Small intestine (tissue), 7 donors: Measurements from ENCODE around the gene AVL9. TPM values are rescaled to one million over a fixed set of nuclear protein-coding genes. Genes with fewer than 3 reads are reported as not detected.
A peak's percentile ranks its signal among the peaks of the same experiment; 100 is the strongest.
"Not testable (repeated sequence)": the region's sequence is repeated elsewhere in the genome, so short reads cannot be mapped to it uniquely, and the experiment has no call there.

ENCODE experiments used
- DNase-seq, 2 donors: peaks; one replicate each; pipeline versions ENCODE4 v3.0.0 to v3.0.0-alpha.2; 2013
- FAIRE-seq: peaks from 2 replicates; lab custom pipeline; 2012; peaks lifted over from hg19 to GRCh38; lab: Jason Lieb, UNC
- H3K27ac ChIP-seq, 3 donors: one replicate each; pipeline ENCODE4 v1.5.1; 2013; ENCODE audit warnings: low read length in 2 of 3, mild to moderate bottlenecking in 2 of 3, control low read depth in 1 of 3, inconsistent platforms in 1 of 3, low read depth in 1 of 3, moderate library complexity in 1 of 3
- H3K27me3 ChIP-seq, 3 donors: one replicate each; pipeline ENCODE4 v1.6.1; 2013; ENCODE audit warnings: low read length in 3 of 3, inconsistent platforms in 1 of 3; ENCODE audit not compliant: control insufficient read depth in 3 of 3, insufficient read depth in 3 of 3
- H3K36me3 ChIP-seq, 3 donors: one replicate each; pipeline ENCODE4 v1.6.1; 2013; ENCODE audit warnings: low read length in 3 of 3, inconsistent platforms in 1 of 3, low read depth in 1 of 3, mild to moderate bottlenecking in 1 of 3, moderate library complexity in 1 of 3; ENCODE audit not compliant: control insufficient read depth in 3 of 3, insufficient read depth in 2 of 3
- H3K4me1 ChIP-seq, 3 donors: one replicate each; pipeline ENCODE4 v1.6.1; 2013; ENCODE audit warnings: low read length in 2 of 3, inconsistent platforms in 1 of 3, low read depth in 1 of 3, mild to moderate bottlenecking in 1 of 3, moderate library complexity in 1 of 3; ENCODE audit not compliant: control insufficient read depth in 3 of 3, insufficient read depth in 2 of 3
- H3K4me3 ChIP-seq, 3 donors: one replicate each; pipeline ENCODE4 v1.5.1; 2013; ENCODE audit warnings: low read length in 3 of 3, control low read depth in 1 of 3, inconsistent platforms in 1 of 3, low read depth in 1 of 3, mild to moderate bottlenecking in 1 of 3, moderate library complexity in 1 of 3
- H3K9me3 ChIP-seq, 2 donors: one replicate each; pipeline ENCODE4 v1.6.1; 2013; ENCODE audit warnings: low read depth in 1 of 2, low read length in 1 of 2; ENCODE audit not compliant: control insufficient read depth in 2 of 2, insufficient read depth in 1 of 2
- WGBS, 3 donors: extraction: QIAGEN DNeasy Blood & Tissue Kit; methylation state at CpG; one replicate each; pipeline ENCODE4 v1.1.7; 2013; 5-methylcytosine and 5-hydroxymethylcytosine counted together
- polyA plus RNA-seq, 4 donors: library from polyadenylated mRNA; stranded (reverse) in 3 of 4; unstranded in 1 of 4; fragments of 200-250 nt in 3 of 4; fragments of 120-200 nt in 1 of 4; gene quantifications; one replicate each; pipeline versions ENCODE4 v1.2.1 to v1.2.3, GENCODE V29; 2013
- donor health status: healthy with polysubstance abuse.
- donor health status: control.
- donor health status: control.
- donor health status: Bipolar disorder and iron deficiency.
- donor health status: healthy.

AVL9 gene
- polyA plus RNA-seq, 4 donors = 8.4 to 41.7 (median 17.6) TPM

DNA sequence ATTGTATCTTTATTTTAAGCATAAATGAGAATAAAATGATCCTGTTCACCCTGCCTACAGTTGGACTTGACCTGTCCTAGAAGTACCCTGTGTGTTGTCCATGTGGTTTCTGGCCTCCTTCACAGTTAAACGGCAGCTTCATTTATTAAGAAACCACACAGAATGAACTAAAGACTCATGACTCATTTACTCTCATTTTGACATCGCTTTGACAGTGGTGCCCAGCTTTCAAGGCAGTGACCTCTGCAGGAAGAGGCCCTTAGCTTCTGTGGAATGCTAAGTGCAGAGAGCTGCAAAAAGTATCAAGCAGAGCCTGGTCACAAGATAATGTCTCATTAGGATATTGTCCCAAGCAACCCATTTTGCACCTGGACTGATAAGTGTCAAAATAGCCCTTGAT is 93.4 kb downstream of the AVL9 start:
- 33 to 56% (median 43%) methylated on average over 2 of the region's 2 CpGs for WGBS, 3 donors

DNA sequence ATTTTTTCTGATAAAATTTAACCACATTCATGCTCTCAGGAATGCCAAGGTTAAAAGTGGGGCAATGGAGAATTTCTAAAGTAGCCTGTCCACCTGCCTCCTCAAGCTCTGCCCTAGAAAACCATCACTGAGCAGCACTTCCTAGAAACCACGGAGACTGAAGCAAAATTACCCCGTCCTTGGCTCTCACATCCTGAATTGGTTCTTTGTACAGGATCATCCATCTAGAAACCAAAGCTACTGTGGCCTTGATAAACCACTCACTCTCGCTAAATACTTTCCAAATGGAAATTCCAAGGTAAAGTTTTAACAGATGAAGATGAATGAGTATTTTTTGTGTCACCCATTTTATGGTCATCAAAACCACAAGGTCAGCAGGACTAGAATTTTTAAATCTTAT is 96.6 kb downstream of the AVL9 start:
- Histone ChIP-seq H3K4me3 (no peak overlapping the region), H3K27ac (no peak overlapping the region), H3K9me3 (no peaks in the 10 kb centered on the region), H3K36me3 (peaks cover 0 to 22% (median 2%) of the 10 kb centered on the region in 3 donors), H3K27me3 (no peaks in the 10 kb centered on the region), H3K4me1 (peaks cover 0 to 17% (median 0%) of the 10 kb centered on the region in 3 donors)
- DNase-seq (no peak), FAIRE-seq (no peak)
- WGBS, 3 donors = 79 to 92% (median 80%) methylated on average over 3 of the region's 3 CpGs

More for the DNA sequence above, 93.4 kb downstream of the AVL9 start:
- Histone ChIP-seq H3K27me3 (no peaks in the 10 kb centered on the region), H3K9me3 (no peaks in the 10 kb centered on the region), H3K27ac (peak overlapping the region in 1 of 3 donors; percentile 57), H3K36me3 (peaks cover 2 to 30% (median 3%) of the 10 kb centered on the region in 3 donors), H3K4me1 (peaks cover 0 to 24% (median 0%) of the 10 kb centered on the region in 3 donors), H3K4me3 (no peak overlapping the region)
- FAIRE-seq = no peak
- DNase-seq = peak in 1 of 2 donors; percentile 51

DNA sequence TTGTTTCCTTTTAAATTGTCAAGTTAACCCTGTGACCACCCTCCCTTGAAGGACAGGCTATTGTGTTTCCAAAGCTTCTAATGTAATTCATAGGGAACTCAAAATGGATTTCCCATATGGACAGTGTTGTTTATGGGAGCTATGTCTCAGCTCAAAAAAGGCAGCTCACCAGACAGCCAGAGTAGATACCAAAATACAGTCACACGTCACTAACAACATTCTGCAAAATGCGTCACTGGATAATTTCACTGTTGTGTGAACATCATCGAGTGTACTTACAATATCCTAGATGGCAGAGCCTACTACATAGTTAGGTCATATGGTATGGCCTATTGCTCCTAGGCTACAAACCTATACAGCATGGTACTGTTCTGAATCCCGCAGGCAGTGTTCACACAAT is 97.4 kb downstream of the AVL9 start:
- Histone ChIP-seq H3K9me3 (no peaks in the 10 kb centered on the region), H3K4me1 (peaks cover 0 to 12% (median 0%) of the 10 kb centered on the region in 3 donors), H3K36me3 (peaks cover 0 to 22% (median 2%) of the 10 kb centered on the region in 3 donors), H3K4me3 (no peak overlapping the region), H3K27me3 (no peaks in the 10 kb centered on the region), H3K27ac (no peak overlapping the region)
- FAIRE-seq = no peak
- WGBS, 3 donors = 95 to 99% (median 96%) methylated on average over 4 of the region's 4 CpGs
- no peak for DNase-seq

DNA sequence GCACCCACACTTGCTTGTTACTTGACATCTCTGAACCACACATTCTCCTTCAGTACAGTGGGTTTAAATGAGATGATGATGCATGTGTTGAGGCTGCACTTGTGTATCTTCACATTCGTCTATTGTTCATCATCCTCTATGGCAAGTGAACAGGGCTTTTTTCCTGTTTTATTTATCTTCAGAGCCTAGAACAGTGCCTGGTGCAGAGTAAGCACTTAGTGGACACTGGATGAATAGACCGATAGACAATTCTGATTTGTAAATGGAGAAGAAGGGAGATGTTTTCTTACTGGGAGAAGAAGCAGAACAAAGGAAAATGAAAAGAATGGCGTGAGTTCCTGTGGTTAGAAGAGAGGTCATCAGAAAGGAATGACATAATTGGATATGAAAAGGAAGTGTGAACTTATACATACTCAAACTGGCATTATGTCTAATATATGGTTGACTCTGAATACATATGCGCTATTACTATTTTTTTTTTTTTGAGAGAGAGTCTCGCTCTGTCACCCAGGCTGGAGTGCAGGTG is 99.7 kb downstream of the AVL9 start:
- no peak for DNase-seq
- no peak overlapping the region for H3K4me3 ChIP-seq
- WGBS, 3 donors = 94% methylated on average over 5 of the region's 5 CpGs
- no peak for FAIRE-seq
- H3K4me1 ChIP-seq = no peaks in the 10 kb centered on the region
- no peaks in the 10 kb centered on the region for H3K27me3 ChIP-seq
- H3K36me3 ChIP-seq = peaks cover 0 to 11% (median 2%) of the 10 kb centered on the region in 3 donors
- H3K9me3 ChIP-seq = no peaks in the 10 kb centered on the region
- no peak overlapping the region for H3K27ac ChIP-seq

DNA sequence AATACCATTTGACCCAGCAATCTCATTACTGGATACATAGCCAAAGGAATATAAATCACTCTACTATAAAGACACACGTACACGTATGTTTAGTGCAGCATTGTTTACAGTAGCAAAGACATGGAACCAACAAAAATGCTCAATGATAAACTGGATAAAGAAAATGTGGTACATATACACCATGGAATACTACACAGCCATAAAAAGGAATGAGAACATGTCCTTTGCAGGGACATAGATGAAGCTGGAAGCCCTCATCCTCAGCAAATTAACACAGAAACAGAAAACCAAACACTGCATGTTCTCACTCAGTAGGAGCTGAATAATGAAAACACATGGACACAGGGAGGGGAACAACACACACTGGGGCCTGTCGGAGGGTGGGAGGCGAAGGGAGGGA is 105.9 kb downstream of the AVL9 start:
- H3K9me3 ChIP-seq = peaks cover 0 to 17% of the 10 kb centered on the region in 2 donors
- not testable (repeated sequence) for H3K27ac ChIP-seq, H3K4me1 ChIP-seq, H3K4me3 ChIP-seq, DNase-seq, H3K27me3 ChIP-seq, FAIRE-seq, H3K36me3 ChIP-seq
- 96 to 99% (median 96%) methylated on average over 4 of the region's 4 CpGs for WGBS, 3 donors

DNA sequence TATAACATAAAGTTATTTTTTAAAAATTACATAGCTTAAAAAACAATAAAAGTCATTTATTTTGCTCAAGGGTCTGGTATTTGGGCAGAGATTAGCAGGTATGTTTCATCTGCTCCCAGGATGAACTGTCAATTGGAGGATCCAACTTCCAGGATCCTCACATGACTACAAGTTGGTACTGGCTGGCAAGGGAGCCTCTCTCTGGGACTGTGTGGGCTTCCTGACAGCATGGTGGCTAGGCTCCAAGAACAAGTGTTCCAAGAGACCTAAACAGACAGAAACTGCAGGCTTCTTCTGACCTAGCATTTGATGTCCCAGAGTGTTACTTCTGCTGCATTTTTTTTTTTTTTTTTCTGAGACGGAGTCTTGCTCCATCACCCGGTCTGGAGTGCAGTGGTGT is 107.2 kb downstream of the AVL9 start:
- no peak for FAIRE-seq

DNA sequence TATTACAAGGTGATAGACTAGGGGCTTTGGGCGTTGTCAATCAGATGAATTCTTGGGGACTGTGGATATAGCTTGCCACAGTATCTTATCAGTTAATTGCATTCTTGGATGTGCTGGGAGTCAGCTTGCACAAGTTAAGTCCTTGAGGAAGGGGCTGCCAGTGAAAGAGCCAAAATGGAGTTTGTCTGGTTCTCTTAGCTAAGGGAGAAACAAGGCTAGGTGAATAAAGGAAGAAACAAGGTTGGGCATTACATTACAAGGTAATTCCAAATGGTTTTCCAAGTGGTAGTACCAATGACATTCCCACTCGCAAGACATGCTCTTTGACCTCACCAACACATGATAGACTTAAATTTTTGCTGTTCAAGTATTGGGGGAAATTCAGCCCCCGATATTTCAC is 108.2 kb downstream of the AVL9 start:
- not testable (repeated sequence) for FAIRE-seq, H3K4me1 ChIP-seq

More for the DNA sequence above, 107.2 kb downstream of the AVL9 start:
- Histone ChIP-seq H3K9me3 (peaks cover 0 to 17% of the 10 kb centered on the region in 2 donors), H3K36me3 (no peaks in the 10 kb centered on the region), H3K27me3 (no peaks in the 10 kb centered on the region), H3K4me3 (no peak overlapping the region), H3K4me1 (no peaks in the 10 kb centered on the region), H3K27ac (no peak overlapping the region)
- no peak for DNase-seq
- WGBS, 3 donors = 96 to 100% (median 98%) methylated on average over 2 of the region's 2 CpGs

DNA sequence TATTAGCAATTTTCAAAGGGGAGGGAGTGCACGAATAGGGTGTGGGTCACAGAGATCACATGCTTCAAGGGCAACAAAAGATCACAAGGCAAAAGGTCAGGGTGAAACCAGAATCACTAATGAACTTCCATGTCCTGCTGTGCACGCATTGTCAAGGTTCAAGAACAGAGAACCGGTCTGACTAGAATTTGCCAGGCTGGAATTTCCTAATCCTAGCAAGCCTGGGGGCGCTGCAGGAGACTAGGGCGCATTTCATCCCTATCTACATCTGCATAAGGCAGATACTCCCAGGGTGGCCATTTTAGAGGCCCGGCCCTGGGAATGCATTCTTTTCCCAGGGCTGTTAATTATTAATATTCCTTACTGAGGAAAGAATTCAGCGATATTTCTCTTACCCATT is 108.8 kb downstream of the AVL9 start:
- not testable (repeated sequence) for H3K4me1 ChIP-seq, H3K36me3 ChIP-seq, DNase-seq, FAIRE-seq, H3K27me3 ChIP-seq, H3K27ac ChIP-seq, H3K4me3 ChIP-seq
- peaks cover 0 to 17% of the 10 kb centered on the region in 2 donors for H3K9me3 ChIP-seq
- WGBS, 3 donors = 86 to 89% (median 86%) methylated on average over 7 of the region's 7 CpGs

More for the DNA sequence above, 108.2 kb downstream of the AVL9 start:
- H3K9me3 ChIP-seq = peaks cover 0 to 17% of the 10 kb centered on the region in 2 donors
- not testable (repeated sequence) for H3K27me3 ChIP-seq, DNase-seq, H3K36me3 ChIP-seq, H3K4me3 ChIP-seq, H3K27ac ChIP-seq
- WGBS, 3 donors = 75 to 94% (median 91%) methylated on average over 3 of the region's 3 CpGs

DNA sequence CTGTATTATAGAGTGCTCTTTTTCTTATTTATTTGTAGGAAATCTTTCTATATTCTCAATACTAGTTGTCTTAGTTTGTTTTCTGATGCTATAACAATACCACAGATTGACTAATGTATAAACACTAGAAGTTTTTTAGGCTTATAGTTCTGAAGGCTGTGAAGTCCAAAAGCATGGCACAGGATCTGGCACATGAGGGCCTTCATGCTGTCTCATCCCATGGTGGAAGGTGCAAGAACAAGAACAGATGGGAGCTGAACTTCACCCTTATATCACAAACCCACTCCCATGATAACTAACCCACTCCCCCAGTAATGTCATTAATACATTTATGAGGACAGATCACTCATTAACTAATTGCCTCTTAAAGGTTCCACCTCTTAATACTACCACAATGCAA is 109.7 kb downstream of the AVL9 start:
- DNase-seq (no peak), FAIRE-seq (no peak)
- H3K4me3 ChIP-seq = no peak overlapping the region
- H3K36me3 ChIP-seq = peaks cover 0 to 2% (median 0%) of the 10 kb centered on the region in 3 donors
- no peaks in the 10 kb centered on the region for H3K27me3 ChIP-seq
- no peaks in the 10 kb centered on the region for H3K4me1 ChIP-seq
- no peak overlapping the region for H3K27ac ChIP-seq
- H3K9me3 ChIP-seq = peaks cover 0 to 17% of the 10 kb centered on the region in 2 donors
